Uterus (tissue), 4 donors: Measurements from ENCODE around the gene HS3ST2. TPM values are rescaled to one million over a fixed set of nuclear protein-coding genes. Genes with fewer than 3 reads are reported as not detected.
"Not testable (repeated sequence)": the region's sequence is repeated elsewhere in the genome, so short reads cannot be mapped to it uniquely, and the experiment has no call there.

Experiments
- DNase-seq, 2 donors: peaks; one replicate each; pipeline ENCODE4 v3.0.0-alpha.2; 2019 to 2020
- H3K27ac ChIP-seq, 2 donors: fragments of 200-600 bp; sonication (generic); 1 replicate in 1 of 2; 2 replicates in 1 of 2; pipeline ENCODE4 v1.5.1; 2016 to 2018
- H3K27me3 ChIP-seq, 2 donors: fragments of 200-600 bp; sonication (generic); one replicate each; pipeline ENCODE4 v1.5.1; 2018 to 2019; ENCODE audit warnings: control low read depth in 1 of 2
- H3K36me3 ChIP-seq, 2 donors: fragments of 200-600 bp; sonication (generic); one replicate each; pipeline ENCODE4 v1.5.1; 2019; ENCODE audit warnings: control low read depth in 1 of 2
- H3K4me1 ChIP-seq, 2 donors: fragments of 200-600 bp; sonication (generic); one replicate each; pipeline ENCODE4 v1.5.1; 2018 to 2019; ENCODE audit warnings: control low read depth in 1 of 2
- H3K4me3 ChIP-seq, 2 donors: fragments of 200-600 bp; sonication (generic); 1 replicate in 1 of 2; 2 replicates in 1 of 2; pipeline ENCODE4 v1.5.1; 2018 to 2019; ENCODE audit warnings: mild to moderate bottlenecking in 1 of 2
- H3K9me3 ChIP-seq, 2 donors: fragments of 200-600 bp; sonication (generic); one replicate each; pipeline ENCODE4 v1.5.1; 2019; ENCODE audit warnings: control low read depth in 1 of 2
- CTCF ChIP-seq, 4 experiments: fragments of 200-600 bp in 2 of 4; fragments of 450-650 bp in 2 of 4; sonication (generic) in 2 of 4; IDR thresholded peaks; one replicate each; pipeline ENCODE4 v1.5.1; 2016 to 2019; ENCODE audit warnings: antibody characterized with exemption in 4 of 4, mild to moderate bottlenecking in 2 of 4, moderate library complexity in 1 of 4
- POLR2A ChIP-seq, 2 donors: fragments of 450-650 bp; IDR thresholded peaks; one replicate each; pipeline ENCODE4 v1.6.1; 2016; ENCODE audit warnings: antibody characterized with exemption in 2 of 2, mild to moderate bottlenecking in 1 of 2, moderate library complexity in 1 of 2
- intact Hi-C: fragments of 100-400 bp; cut with DNase I; formaldehyde crosslinking; loops from one replicate; pipeline ENCODE4 v1.15.1; 2023; ENCODE audit warnings: low total_unique reads
- total RNA-seq, 4 donors: library from RNA; depleted of rRNA in 3 of 4; stranded (reverse); fragments of >200 nt in 3 of 4; gene quantifications; one replicate each; pipeline versions ENCODE4 v1.1.0 to v1.2.4, GENCODE V29; 2014 to 2023
- donor health status: DM: yes; HTN: yes; CAD: no.

The HS3ST2 gene
- total RNA-seq, 4 donors from 2014 or later: 1.2 TPM; not detected in 3

DNA sequence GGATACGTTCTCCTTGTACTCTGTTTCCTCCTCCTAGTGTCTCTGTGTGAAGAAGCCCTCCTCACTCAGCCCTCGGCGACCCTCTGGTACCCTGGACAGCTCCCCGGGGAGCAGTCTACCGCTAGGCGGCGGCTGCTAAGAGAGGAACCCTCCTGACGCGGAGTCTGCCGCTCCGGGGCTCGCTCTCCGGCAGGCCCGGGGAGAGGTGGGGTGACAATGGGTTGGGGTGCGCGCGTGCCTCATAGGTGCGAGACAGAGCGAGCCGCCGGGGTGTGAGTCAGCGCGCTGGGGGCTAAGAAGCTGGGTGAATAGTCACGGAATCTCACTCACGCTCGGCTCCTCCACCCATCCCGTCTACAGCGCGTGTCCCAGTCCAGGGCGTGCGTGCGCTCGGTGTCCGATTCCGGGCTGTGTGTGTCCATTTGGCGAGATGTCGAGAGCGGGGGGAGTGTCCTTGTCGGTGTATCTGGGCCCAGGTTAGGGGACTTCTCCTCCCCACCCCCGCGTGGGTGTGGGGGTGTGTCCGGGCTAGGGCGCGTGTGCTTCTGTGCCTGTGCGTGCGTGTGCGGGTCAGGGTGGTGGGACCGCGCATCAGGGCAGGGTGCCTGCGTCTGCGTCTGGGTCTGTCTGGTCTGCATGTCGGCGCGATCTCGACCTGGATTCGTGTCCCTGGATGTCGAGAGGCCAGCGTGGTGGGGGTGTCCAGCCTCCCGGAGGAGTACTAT is 577 bp upstream of the HS3ST2 start:
- TF ChIP-seq POLR2A (IDR thresholded peaks at IDR 0.05): no peak
- TF ChIP-seq CTCF (IDR thresholded peaks at IDR 0.05): peak; percentile 18 to 37 (median 28)
- intact Hi-C loops: no loop called here
- Histone ChIP-seq H3K9me3 (no peaks in the 10 kb centered on the region), H3K4me3 (peak overlapping the region; percentile 10 to 16), H3K36me3 (no peaks in the 10 kb centered on the region), H3K27ac (no peak overlapping the region), H3K4me1 (peaks cover 0 to 13% of the 10 kb centered on the region in 2 donors), H3K27me3 (peaks cover 0 to 10% of the 10 kb centered on the region in 2 donors)
- no peak for DNase-seq

DNA sequence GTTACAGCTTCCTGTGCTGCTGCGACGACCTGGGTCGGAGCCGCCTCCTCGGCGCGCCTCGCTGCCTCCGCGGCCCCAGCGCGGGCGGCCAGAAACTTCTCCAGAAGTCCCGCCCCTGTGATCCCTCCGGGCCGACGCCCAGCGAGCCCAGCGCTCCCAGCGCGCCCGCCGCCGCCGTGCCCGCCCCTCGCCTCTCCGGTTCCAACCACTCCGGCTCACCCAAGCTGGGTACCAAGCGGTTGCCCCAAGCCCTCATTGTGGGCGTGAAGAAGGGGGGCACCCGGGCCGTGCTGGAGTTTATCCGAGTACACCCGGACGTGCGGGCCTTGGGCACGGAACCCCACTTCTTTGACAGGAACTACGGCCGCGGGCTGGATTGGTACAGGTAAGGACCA is 746 bp downstream of the HS3ST2 start:
- Histone ChIP-seq H3K27ac (no peak overlapping the region), H3K4me1 (peaks cover 0 to 13% of the 10 kb centered on the region in 2 donors), H3K4me3 (no peak overlapping the region), H3K9me3 (no peaks in the 10 kb centered on the region), H3K27me3 (peaks cover 0 to 10% of the 10 kb centered on the region in 2 donors), H3K36me3 (no peaks in the 10 kb centered on the region)
- TF ChIP-seq POLR2A (IDR thresholded peaks at IDR 0.05) (no peak), CTCF (IDR thresholded peaks at IDR 0.05) (no peak)
- intact Hi-C loops: no loop called here
- no peak for DNase-seq

DNA sequence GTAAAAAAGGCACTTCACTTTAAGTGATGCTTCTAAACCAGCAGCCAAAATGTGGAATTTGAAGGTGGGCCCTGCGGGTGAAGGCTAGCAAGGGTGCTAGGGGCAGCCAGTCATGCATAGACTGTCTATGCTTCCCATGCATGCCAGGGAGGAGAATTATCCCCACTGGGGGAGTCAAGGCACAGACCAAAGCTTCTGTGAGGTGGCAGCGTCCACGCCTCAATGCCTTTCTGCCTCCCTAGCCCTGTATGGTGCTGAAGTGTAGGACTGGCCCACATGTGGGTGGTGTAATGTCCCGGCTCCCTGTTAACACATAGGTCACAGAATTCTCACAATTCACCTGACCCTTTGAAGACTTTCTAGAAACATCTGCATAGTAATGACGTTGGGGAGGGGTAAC is 1.9 kb downstream of the HS3ST2 start:
- intact Hi-C loops: no loop called here
- peaks cover 0 to 10% of the 10 kb centered on the region in 2 donors for H3K27me3 ChIP-seq

GRCh38 chr16:22816475-22816874 is 2.5 kb downstream of the HS3ST2 start:
- Histone ChIP-seq H3K36me3 (no peaks in the 10 kb centered on the region), H3K9me3 (no peaks in the 10 kb centered on the region), H3K27ac (no peak overlapping the region), H3K4me1 (peaks cover 0 to 13% of the 10 kb centered on the region in 2 donors), H3K4me3 (no peak overlapping the region), H3K27me3 (peaks cover 0 to 10% of the 10 kb centered on the region in 2 donors)
- intact Hi-C loops: no loop called here
- no peak for DNase-seq
- TF ChIP-seq POLR2A (IDR thresholded peaks at IDR 0.05): no peak
- TF ChIP-seq CTCF (IDR thresholded peaks at IDR 0.05): no peak

More for the DNA sequence above, 1.9 kb downstream of the HS3ST2 start:
- TF ChIP-seq POLR2A (IDR thresholded peaks at IDR 0.05) (no peak), CTCF (IDR thresholded peaks at IDR 0.05) (no peak)
- Histone ChIP-seq H3K9me3 (no peaks in the 10 kb centered on the region), H3K36me3 (no peaks in the 10 kb centered on the region), H3K4me3 (no peak overlapping the region), H3K27ac (no peak overlapping the region), H3K4me1 (peaks cover 0 to 13% of the 10 kb centered on the region in 2 donors)
- DNase-seq: no peak

DNA sequence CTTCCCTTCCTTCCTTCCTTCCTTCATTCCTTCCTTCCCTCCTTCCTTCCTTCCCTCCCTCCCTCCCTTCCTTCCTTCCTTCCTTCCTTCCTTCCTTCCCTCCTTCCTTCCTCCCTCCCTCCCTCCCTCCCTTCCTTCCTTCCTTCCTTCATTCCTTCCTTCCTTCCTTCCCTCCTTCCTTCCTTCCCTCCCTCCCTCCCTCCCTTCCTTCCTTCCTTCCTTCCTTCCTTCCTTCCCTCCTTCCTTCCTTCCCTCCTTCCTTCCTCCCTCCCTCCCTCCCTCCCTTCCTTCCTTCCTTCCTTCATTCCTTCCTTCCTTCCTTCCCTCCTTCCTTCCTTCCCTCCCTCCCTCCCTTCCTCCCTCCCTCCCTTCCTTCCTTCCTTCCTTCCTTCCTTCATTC is 4.8 kb downstream of the HS3ST2 start:
- H3K4me1 ChIP-seq, H3K4me3 ChIP-seq, H3K36me3 ChIP-seq, H3K27me3 ChIP-seq, H3K27ac ChIP-seq, DNase-seq, intact Hi-C loops, H3K9me3 ChIP-seq: not testable (repeated sequence)
